ENCODE results near the gene BLNK.

GRCh38 chr10:96236090-96236478 lies 35.3 kb downstream of the BLNK start:
- TF ChIP-seq BHLHE40 (IDR thresholded peaks at IDR 0.05; ENCODE audit: borderline replicate concordance) (no peak), L3MBTL2 (conservative IDR thresholded peaks at IDR 0.05) (no peak), PKNOX1 (IDR thresholded peaks at IDR 0.05) (no peak), TARDBP (IDR thresholded peaks at IDR 0.05) (no peak), HDGF (IDR thresholded peaks at IDR 0.05; ENCODE audit: borderline replicate concordance) (no peak), ARNT (IDR thresholded peaks at IDR 0.05) (no peak), ELF4 (IDR thresholded peaks at IDR 0.05) (no peak), FOXA1 (IDR thresholded peaks at IDR 0.05) (no peak)
